ENCODE measurements around the gene PEX16.

DNA sequence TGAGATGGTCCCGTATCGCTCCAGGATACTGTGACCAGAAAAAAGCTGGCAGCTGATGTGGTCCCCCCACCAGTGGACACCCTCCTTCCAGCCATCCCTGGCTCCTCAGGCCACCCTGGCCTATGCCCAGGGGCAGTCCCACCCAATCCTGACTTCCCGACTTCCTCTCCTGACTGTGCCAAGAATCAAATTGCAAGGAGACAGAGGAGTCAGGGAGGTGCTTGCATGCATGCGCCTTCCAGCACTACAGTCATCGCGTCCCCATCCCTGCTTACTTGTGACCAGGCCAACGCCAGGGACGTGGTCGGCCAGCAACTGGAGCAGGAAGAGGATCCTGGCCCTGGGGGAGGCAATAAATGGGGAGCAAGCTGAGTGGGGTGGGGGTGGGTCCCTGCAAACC, 7.1 kb downstream of the PEX16 start:
- TF ChIP-seq, protein P1, sequence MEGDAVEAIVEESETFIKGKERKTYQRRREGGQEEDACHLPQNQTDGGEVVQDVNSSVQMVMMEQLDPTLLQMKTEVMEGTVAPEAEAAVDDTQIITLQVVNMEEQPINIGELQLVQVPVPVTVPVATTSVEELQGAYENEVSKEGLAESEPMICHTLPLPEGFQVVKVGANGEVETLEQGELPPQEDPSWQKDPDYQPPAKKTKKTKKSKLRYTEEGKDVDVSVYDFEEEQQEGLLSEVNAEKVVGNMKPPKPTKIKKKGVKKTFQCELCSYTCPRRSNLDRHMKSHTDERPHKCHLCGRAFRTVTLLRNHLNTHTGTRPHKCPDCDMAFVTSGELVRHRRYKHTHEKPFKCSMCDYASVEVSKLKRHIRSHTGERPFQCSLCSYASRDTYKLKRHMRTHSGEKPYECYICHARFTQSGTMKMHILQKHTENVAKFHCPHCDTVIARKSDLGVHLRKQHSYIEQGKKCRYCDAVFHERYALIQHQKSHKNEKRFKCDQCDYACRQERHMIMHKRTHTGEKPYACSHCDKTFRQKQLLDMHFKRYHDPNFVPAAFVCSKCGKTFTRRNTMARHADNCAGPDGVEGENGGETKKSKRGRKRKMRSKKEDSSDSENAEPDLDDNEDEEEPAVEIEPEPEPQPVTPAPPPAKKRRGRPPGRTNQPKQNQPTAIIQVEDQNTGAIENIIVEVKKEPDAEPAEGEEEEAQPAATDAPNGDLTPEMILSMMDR (IDR thresholded peaks at IDR 0.05; ENCODE audit: insufficient read depth, low read length) = no peak
- TF ChIP-seq POLR2AphosphoS5 (IDR thresholded peaks at IDR 0.05; ENCODE audit: low read depth) (no peak), GABPA (IDR thresholded peaks at IDR 0.05; ENCODE audit: low read depth) (no peak)

Measured in HL-60 (cell line).